ENCODE results near the gene KCNC4.
A peak's percentile ranks its signal among the peaks of the same experiment; 100 is the strongest.

KCNC4 gene

GRCh38 chr1:110189181-110189580, 20.9 kb upstream of the KCNC4 start:
- no peak for DNase-seq

GRCh38 chr1:110190282-110190929, 19.7 kb upstream of the KCNC4 start:
- DNase-seq = no peak

DNA sequence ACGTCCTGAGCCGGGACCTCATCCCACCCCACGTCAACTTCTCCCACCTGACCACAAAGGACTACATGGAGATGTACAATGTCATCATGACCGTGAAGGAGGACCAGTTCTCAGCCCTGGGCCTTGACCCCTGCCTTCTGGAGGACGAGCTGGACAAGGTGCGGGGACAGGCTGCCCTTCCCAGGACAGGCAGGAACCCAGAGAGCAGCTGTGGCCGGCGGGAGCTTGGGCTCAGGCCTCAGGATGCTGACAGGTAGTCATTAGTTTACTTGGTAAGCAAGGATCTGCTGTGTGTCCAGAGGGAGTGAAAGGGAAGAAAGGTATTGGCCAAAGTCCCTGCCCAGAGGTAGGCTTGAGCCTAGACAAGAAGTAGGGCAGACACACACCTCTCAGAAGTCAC, 17.6 kb upstream of the KCNC4 start:
- no peak for DNase-seq

DNA sequence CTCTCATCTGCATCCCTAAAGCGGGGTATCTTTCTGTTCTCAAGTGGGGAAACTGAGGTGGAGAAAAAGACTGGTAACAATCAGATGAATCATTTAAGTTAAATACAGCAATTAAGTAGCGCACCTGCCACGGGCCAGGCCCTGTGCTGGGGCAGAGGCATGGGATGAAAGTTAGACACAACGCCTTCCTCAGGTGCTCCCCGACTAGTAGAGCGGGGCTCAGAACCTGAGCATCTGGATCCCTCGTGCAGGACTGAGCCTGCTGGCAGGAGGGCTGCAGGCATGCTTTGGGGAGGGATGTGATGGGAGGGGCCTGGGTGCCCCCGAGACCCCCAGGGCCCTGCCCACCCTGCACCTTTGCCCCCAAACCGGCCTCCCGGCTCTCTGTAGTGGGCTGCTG, 14.9 kb upstream of the KCNC4 start:
- DNase-seq = no peak

- peak; percentile 70 to 85 for DNase-seq
Observed at GRCh38 chr1:110196917-110197765, 13.0 kb upstream of the KCNC4 start.

- DNase-seq = no peak
Observed at GRCh38 chr1:110197905-110198629, 12.0 kb upstream of the KCNC4 start.

DNA sequence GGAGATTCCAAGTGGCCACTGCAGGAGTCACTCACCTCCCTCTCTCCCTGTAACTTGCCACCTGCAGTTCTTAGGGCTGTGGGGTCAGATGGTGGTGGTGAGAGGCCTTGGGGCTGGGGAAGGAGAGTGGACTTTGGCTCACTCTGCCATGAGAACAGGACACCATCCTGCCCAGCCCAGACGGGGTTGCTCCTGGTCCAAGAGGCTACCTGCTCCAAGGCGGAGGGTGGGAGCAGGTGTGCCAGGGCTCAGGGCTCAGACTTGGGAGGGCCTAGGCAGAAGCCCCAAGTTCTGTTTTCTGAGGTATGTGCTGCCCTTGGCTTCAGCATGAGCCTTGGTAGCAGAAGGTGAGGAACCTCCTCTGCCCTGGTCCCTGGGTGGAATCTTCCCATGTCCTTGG, 11.4 kb upstream of the KCNC4 start:
- DNase-seq = no peak

DNA sequence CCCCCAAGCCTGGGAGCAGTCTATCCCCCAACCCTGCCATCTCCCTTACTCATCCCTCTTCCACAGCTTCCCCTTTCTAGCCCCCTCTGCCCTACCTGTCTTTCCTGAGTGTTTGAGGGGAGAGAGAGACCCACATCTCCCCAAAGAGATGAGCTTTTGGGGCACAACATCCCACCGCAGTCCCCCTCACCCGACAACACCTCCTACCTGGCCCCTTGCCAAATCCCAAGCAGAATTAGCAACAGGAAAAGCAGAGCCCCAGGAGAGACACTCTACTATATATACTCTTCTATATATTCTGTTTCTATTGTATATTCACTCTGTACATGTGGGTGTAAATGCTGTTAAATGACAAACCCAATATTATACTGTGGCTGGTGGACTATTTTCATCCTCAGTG, 9.9 kb upstream of the KCNC4 start:
- no peak for DNase-seq

DNA sequence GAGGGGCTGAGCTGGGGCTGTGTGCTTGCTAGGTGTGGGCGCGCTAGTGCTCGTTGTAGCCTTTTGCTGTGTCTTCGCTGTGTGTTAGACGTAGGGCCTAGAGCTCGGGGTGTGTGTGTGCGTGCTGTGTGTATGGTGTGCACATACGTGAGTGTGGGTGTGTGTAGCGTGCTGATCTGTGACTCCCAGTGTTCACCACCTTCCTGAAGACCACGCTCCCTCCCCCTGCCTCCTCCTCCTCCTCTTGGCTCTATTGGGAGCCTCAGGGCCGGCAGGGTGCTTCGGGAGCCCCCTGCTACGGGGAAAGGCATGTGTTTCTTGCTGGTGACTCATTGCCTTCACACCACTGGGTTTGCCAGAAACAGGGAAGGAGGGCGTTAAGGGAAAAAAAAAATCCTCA, 9.4 kb upstream of the KCNC4 start:
- no peak for DNase-seq

- DNase-seq = no peak
Observed at GRCh38 chr1:110201157-110201825, 8.8 kb upstream of the KCNC4 start.

- peak; percentile 79 to 88 for DNase-seq
Observed at GRCh38 chr1:110203021-110203661, 7.0 kb upstream of the KCNC4 start.

- DNase-seq = no peak
Observed at GRCh38 chr1:110205156-110205555, 5.0 kb upstream of the KCNC4 start.

GRCh38 chr1:110205591-110206155, 4.4 kb upstream of the KCNC4 start:
- no peak for DNase-seq

DNA sequence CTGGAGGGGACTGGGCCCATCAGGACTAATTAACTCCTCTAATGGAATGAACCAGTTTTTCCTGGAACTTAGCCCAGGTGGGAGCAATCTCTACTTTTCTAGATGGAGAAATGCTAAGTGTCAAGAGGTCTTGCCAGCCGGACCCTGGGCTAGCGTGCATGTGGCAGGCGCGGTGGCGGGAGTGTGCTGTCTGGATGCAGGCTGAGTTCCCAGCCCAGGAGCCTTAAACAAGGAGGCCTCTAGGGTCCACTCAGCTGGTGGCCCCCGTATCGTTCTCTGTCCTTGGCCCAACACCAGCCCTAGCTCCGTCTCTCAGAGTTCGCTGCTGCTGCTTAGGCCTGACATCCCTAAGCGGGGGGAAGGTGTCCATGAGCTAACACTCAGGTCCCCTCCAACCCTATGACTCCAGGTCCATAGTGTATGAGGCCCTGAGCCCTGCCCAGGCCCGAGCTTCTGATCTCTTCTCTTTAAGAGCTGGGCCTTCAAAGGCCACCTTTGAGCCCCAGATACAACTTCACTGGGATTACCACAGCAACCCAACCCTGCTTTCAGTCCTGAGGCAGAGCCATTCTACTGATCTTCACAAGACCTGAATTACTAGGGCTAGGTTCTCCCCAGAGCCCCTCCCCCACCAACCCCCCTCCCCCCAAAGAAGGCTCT, 3.7 kb upstream of the KCNC4 start:
- DNase-seq = no peak

GRCh38 chr1:110207831-110208230, 2.3 kb upstream of the KCNC4 start:
- peak; percentile 40 to 91 for DNase-seq

- peak in 1 of 2 experiments; percentile 45 for DNase-seq
Observed at GRCh38 chr1:110208916-110209645, 1.0 kb upstream of the KCNC4 start.

- DNase-seq = peak; percentile 61 to 91
Observed at GRCh38 chr1:110210604-110211495, 736 bp downstream of the KCNC4 start.

- peak in 1 of 2 experiments; percentile 75 for DNase-seq
Observed at GRCh38 chr1:110211496-110212168, 1.5 kb downstream of the KCNC4 start.
